GM19043 (cell line): ENCODE data around the gene CXorf58.
"Not testable (repeated sequence)": the region's sequence is repeated elsewhere in the genome, so short reads cannot be mapped to it uniquely, and the experiment has no call there.

Experiments used
- ATAC-seq: cut with Tn5 transposase; IDR thresholded peaks from one replicate; pipeline ENCODE4 v1.9.1; 2021; ENCODE audit warnings: low read depth; ENCODE audit not compliant: unreplicated experiment

CXorf58 gene

DNA sequence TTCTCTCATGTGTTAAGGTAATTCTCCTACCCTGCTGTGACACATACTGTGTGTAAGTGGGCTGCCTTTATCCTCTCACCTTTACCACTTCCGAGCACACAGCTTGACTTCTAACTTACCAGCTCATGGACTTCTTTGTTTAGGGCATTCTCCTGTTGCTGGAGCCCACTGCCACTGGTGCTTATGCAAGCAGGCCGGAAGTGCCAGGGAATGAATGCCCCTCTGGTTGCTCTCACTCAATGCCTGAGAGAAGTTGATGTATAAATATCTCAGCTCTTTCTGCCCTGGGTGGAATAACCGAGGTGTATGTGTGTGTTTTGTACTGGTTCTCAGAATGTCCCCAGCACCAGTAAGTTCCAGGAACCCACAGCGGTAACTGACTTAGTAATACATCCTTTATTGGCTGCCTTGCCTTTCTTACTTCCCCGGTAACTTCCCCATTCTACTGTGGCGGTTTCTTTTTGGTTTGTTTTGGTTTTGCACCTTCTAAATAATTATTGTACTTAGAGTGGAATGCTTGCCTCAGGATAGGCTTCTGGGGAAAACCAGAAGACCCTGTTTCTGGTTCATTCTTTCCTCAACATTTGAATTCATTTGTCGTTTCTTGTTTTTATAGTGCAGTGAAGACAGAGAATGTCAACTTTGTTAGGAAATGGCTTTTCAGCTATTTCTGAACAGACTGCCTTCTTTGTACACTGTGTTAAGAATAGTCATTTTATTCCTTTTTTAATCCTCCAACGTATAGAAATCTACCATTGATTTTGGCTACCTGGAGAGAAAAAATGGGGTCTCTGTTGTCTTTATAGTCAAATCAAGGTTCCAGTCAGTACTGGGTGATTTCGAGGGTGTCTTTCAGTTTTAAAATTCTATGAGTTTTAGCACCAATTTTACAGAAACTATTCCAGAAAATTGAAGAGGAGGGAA is 45.4 kb downstream of the CXorf58 start:
- ATAC-seq: peak; percentile 89

DNA sequence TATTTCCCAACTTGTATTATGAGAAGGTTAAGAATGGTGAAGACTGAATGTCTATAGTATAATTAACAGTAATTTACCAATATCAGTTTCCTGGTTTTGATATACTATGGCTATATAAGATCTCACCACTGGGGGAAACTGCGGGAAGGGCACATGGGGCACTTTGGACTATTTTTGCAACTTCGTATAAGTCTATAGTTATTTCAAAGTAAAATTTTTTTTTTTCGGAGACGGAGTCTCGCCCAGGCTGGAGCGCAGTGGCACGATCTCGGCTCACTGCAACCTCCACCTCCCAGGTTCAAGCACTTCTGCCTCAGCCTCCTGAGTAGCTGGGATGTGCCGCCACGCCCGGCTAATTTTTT is 46.1 kb downstream of the CXorf58 start:
- ATAC-seq: no peak

DNA sequence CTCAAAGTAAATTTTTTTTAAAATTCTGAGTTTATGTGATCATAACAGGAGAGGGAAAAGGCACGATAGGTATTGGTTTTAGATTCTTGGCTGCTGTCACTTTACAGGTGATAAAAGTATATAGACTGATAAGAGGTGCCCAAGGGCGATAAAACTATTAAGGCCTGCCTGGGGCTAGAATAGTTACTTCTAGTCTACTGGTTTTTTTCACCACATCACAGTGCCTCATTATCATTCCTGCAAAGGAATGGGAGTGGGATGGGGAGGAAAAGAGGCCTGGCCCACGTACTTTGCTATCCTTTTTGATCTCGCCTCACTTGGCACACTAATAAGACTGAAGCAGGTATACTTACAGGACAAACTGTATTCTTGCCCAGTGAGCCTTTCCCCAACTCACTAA is 46.6 kb downstream of the CXorf58 start:
- ATAC-seq: no peak

DNA sequence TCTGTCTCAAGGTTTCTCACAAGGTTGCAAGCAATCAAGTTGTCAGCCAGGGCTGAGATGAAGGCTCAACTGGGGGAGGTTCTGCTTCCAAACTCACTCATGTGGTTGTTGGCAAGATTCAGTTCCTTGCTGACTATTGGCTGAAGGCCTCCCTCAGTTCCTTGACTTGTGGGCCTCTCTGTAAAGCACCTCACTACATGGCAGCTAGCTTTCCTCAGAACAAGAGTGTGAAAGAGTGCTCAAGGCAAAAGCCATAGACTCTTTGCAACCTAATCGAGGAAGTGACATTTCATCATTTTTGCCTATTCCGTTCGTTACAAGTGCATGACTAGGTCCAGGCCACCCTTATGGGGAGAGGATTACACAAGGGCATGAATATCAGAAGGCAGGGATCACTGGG is 52.0 kb downstream of the CXorf58 start:
- ATAC-seq: no peak

DNA sequence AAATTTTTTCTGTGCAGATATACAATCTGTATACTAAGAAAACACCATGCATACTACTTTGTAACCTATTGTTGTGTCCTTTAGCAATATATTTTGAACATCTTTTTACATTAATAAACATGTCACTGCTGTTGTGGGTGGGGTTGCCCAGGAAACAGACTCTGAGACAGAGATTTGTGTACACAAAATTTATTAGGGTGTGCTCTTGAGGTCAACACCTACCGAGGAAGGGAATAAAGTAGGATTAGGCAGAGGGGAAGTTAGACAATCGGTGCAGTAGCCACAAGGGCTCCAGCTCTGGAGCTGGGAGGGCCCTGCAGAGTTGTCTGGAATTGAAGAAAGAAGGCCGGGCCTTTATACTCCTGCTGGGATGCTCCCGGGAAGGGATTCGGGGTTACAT is 56.4 kb downstream of the CXorf58 start:
- no peak for ATAC-seq

DNA sequence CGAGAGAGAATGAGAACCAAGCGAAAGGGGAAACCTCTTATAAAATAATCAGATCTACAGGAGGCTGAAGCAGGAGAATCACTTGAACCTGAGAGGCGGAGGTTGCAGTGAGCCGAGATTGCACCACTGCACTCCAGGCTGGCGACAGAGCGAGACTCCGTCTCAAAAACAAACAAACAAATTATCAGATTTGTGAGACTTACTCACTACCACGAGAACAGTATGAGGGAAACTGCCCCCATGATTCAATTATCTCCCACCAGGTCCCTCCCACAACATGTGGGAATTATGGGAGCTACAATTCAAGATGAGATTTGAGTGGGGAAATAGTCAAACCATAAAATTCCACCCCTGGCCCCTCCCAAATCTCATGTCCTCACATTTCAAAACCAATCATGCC is 57.8 kb downstream of the CXorf58 start:
- not testable (repeated sequence) for ATAC-seq

DNA sequence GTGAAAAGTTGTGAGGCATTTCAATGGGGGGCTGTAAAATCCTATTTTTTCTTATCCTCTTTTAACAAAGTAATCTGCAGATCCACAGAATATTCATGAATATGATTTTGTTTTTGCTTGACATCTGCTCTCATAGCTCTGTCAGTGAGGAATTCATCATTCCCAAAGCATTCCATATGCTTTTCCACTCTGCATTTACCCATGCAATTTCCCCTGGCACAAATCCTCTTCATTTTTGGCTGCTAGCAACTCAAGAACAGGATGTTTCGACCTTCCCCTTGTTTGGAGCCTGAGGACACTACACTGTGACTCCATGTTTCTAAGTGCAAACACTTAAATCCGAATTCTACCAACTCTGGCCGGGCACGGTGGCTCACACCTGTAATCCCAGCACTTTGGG is 70.7 kb downstream of the CXorf58 start:
- no peak for ATAC-seq

DNA sequence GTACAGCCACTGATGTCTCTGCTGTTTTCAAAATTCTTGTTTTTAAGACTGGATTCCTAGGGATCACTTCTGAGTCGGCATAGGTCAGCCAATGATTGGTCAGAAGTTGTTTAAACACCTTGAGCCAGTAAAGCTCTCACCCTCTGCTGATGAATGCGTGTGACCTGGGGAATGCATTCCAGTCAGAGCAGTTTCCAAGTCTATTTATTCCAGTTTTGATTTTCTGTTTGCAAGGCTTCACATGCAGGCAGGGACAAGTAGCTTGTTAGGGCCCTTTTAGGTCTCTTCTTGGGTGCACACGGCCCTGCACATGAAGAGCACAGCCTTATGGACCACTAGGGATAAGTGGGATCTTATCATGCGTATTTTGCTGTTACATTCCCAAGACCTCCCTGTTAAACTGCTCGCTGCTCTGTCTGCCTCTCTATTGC is 72.2 kb downstream of the CXorf58 start:
- ATAC-seq: no peak

DNA sequence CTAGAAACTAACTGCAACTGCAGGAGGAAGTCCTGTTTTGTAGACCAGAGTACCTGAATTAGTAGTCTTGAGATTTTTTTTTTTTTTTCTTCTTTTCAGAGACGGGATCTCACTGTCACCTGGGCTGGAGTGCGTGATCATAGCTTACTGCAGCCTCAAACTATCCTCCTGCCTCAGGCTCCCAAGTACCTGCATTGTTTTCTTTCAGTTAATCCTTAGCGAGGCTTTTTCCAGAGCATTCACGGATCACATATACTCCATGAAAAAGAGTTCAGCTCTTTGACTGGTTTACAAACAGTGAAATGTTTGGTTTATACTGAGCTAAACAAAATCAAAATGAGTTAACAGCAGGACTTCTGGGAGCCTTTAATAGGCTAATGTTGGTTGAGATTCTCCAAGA is 73.4 kb downstream of the CXorf58 start:
- ATAC-seq: no peak

DNA sequence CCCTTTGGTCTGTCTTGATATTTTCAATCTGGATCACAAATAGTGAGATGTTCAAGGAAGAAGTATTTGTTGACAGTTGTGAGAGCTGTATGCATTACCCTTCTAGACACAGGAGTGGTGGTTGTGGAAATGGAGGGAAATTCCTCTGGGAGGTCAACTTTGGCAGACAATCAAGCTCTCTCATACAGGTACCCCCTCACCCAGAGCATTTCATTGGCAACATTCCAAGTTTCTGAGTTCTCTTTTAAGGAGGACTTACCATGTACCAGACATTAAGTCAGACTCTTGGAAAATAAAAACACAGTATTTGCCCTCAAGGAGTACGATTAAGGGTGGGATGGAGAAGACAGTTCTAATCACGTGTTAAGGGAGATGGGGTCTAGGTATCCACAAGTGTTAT is 73.9 kb downstream of the CXorf58 start:
- no peak for ATAC-seq

DNA sequence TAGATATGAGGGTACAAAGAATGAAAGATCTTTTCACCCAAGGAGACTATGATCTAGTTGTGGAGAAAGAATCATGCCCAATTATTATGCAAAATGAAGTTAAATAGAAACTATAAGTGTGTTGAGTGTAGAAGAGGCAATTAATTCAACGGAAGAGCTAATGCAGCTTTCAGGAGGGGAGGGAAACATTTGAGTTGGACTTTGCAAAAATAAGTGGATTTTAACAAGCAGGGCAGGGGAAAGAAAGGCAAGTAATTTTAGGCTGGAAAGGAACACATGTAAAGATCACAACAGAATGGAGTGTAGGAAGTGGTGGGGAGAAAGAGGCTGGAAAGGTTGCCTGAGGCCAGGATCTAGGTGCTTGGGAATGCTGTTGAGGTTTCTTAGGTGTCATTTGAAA is 75.1 kb downstream of the CXorf58 start:
- no peak for ATAC-seq
